Retinal pigment epithelial cell (primary cell): ENCODE data around the gene ANOS1.
A peak's percentile ranks its signal among the peaks of the same experiment; 100 is the strongest.

Experiments used
- DNase-seq: peaks from one replicate; pipeline ENCODE4 v3.0.0-alpha.2; 2010; ENCODE audit warnings: low read depth
- H3K4me3 ChIP-seq: 2 replicates; pipeline ENCODE4 v1.5.1; 2011; ENCODE audit warnings: mild to moderate bottlenecking, low read length, control low read depth, moderate library complexity
- TF ChIP-seq, protein P1 (sequence below): conservative IDR thresholded peaks from 2 replicates; pipeline ENCODE4 v1.5.1; 2011; ENCODE audit warnings: low read depth, low read length, control low read depth, inconsistent platforms

ANOS1 gene

DNA sequence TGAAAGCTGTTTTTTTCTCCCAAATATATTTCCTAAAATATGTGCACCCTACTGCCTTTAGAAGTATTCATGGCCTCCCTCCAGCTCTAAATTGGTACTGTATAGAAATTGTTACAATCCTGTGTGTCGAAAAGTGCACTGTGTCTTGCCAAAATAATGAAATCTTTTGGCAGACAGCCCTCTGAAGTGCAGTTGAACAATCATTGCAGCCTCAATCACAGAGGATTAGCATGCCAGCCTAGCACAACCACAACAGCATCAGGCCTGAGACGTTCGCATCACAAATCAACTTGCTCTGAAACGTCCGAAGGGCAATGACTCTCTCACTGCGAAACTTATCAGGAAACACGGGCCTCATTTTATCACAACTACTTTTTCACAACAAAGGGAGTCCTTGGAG, 99.0 kb downstream of the ANOS1 start:
- DNase-seq, result peak; percentile 60
- no peak overlapping the region for H3K4me3 ChIP-seq
- TF ChIP-seq, protein P1, sequence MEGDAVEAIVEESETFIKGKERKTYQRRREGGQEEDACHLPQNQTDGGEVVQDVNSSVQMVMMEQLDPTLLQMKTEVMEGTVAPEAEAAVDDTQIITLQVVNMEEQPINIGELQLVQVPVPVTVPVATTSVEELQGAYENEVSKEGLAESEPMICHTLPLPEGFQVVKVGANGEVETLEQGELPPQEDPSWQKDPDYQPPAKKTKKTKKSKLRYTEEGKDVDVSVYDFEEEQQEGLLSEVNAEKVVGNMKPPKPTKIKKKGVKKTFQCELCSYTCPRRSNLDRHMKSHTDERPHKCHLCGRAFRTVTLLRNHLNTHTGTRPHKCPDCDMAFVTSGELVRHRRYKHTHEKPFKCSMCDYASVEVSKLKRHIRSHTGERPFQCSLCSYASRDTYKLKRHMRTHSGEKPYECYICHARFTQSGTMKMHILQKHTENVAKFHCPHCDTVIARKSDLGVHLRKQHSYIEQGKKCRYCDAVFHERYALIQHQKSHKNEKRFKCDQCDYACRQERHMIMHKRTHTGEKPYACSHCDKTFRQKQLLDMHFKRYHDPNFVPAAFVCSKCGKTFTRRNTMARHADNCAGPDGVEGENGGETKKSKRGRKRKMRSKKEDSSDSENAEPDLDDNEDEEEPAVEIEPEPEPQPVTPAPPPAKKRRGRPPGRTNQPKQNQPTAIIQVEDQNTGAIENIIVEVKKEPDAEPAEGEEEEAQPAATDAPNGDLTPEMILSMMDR, result no peak

DNA sequence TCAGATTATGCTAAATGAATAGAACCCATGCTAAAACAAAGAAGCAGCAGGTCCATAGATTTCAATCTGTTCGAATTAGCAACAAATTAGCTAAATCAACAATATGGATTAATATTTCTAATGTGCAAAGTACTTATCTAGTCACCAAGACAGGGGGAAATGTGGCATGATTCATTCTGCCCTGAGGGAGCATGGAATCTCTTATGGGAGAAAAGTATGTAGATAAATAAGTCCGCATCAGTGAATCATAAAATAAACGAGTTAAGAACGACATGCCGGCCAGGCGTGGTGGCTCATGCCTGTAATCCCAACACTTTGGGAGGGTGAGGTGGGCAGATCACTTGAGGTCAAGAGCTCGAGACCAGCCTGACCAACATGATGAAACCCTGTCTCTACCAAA, 102.1 kb downstream of the ANOS1 start:
- H3K4me3 ChIP-seq, result no peak overlapping the region
- TF ChIP-seq, protein P1, result no peak
- DNase-seq, result no peak

DNA sequence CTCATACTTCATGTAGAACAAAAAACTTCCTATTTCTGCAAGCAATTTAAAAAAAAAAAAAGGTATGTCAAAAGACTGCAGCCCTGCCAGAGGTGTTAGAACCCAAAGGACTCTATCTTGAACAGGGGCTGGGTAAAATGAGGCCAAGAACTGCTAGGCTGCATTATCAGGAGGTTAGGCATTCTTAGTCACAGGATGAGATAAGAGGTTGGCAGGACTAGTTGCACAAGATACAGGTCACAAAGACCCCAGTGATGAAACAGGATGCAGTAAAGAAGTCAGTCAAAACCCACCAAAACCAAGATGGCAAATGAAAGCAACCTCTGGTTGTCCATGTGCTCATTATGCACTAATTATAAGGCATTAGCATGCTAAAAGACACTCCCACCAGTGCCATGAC, 104.1 kb downstream of the ANOS1 start:
- H3K4me3 ChIP-seq, result no peak overlapping the region
- no peak for DNase-seq
- TF ChIP-seq, protein P1, result no peak

DNA sequence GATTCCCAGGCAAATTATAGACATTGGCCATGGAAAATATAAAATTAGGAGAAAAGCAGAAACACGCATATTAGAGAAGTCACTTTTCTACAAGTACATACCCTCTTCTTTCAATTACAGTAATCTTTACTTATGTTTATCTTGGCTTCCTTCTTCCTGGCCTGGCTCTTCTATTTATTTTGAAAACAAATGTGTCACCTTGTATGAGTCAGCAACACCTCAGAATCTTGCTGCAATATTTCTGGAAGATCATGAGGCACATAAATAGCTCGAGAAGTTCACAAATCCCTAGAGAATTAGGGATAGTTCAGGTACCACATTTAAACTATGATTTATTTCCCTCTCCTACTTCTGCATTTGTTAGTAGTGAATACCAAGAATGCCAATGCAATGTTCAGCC, 124.6 kb downstream of the ANOS1 start:
- TF ChIP-seq, protein P1, result no peak
- no peak overlapping the region for H3K4me3 ChIP-seq
- DNase-seq, result peak; percentile 30

DNA sequence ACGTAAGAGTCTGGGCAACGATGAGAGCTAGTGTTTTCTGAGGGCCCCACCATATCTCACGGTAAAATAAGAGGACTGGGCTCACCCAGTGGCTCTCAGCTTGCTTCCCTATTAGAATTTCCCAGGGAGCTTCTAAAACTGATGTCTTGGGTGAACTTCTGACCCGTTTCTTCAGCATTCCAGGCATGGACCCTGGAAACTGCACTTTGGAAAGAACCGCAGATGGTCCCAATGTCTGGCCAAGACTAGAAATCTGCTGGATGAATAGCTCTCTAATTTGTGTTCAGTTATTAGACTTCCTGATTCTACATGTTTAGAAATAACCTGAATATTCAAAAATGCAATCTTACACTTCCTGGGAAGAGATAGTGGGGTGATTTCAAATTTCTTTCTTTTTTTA, 127.8 kb downstream of the ANOS1 start:
- no peak overlapping the region for H3K4me3 ChIP-seq
- DNase-seq, result no peak
- TF ChIP-seq, protein P1, result no peak

DNA sequence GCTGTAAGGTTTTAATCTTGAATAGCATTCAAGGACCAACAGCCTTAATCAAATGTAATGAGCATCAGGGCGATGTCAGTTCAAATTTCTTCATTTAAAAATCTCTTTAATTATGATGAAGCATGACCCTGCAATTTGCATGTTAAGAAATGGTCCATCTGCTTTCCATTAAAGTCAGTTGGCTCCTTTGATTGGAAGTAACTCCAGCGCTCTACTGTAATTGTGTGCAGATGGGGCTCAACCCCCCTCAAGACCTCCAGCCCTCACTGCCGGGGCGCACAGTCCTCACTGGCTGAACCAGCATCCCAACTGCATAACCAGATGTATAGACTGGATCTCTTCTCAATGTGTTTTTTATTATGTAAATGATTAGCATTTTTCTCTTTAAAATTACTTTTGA, 140.4 kb downstream of the ANOS1 start:
- no peak for DNase-seq
- H3K4me3 ChIP-seq, result no peak overlapping the region
- TF ChIP-seq, protein P1, result no peak

DNA sequence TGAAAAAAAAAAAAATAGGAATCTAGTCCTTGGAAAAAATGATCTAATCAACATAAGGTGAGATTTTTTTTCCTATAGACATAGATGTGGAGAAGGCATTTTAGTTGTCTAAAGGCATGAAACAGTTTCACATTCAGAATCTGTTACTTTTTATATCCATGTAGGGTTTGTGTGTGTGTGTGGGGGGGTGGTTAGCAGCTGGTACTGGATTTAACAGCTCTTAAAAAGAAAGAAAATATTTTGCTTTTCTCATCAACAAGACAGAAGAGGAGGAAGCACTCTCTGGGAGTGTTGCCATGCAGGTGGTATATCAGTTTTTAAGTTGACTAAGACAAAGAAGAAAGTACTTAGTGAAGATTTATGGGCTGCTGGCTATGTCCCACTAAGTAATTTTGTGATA, 145.0 kb downstream of the ANOS1 start:
- TF ChIP-seq, protein P1, result no peak
- DNase-seq, result no peak
- no peak overlapping the region for H3K4me3 ChIP-seq
